Activated naive CD4-positive, alpha-beta T cell treated with Interleukin-2 at 50 U/mL for 16 hours (primary cell): ENCODE results near the gene MED8.
"Not testable (repeated sequence)": the region's sequence is repeated elsewhere in the genome, so short reads cannot be mapped to it uniquely, and the experiment has no call there.

Source experiments
- DNase-seq: peaks from one replicate; pipeline ENCODE4 v3.0.0-alpha.2; 2020

Gene MED8

DNA sequence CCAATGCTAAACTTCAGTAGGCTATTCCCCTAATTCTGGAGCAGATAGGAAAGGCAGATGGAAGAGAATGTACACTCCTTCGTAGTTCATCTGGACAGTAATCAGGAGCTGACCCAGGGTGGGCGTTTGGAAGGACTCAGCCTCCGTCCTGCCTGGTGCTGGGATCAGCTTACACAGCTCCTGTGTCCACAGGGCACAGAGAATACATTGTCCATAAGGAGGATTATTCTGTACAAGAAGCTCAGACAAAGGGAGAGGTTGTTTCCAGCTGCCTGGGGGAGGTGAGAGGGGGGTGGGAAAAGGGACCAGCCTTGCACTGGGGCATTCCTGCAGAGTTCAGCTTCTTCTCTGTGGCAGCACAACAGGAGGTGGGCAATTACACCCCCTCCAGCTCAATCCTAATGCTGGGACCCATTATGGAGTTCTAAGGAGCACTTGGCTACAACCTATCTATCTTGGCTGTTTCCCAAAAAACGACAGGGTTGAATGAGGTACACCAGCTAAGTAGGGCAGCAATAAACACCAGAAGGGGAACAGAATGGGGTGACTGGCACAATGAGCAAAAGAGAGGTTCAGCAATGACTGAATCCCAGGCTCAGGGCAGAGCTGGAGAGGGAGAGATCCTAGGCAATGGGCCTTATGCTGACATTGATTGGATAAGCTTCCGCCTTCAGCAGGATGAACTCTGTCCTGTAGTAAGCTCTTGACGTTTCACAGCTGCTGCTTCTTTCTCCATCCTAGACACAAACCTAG, 7.4 kb downstream of the MED8 start:
- no peak for DNase-seq

DNA sequence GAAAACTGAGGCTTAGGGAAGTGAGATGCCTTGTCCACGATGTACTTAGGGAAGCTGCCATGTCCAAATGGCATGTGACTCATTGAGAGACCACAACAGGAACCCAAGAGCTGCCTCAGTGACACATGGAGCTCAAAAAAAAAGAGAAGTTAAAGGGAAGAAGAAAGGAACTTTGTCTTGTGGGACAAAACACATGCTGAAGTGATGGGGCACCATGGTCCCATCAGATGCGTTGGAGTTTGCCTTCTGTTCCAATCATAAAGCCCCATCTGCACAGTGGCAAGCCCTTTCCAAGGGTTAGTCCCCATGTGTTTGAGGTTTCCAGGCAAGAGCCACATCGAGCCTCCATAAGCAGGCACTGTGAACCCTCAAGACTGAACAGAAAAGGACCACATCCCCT, 8.0 kb downstream of the MED8 start:
- no peak for DNase-seq

DNA sequence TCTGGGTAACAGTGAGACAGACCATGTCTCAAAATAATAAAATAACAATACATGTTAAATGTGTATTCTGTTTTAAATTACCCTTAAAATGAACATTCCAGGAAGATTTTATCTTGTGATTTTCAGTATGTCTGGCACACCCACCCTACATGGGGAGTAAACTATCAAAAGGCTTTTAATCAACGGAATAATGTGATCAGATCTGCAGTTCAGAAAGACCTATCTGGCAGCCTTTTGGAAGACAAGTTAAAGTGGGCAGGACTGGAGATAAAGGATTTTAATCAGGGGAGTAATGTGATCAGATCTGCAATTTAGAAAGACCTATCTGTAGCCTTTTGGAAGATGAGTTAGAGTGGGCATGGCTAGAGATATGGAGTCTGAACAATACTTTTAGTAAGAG, 10.1 kb downstream of the MED8 start:
- no peak for DNase-seq

DNA sequence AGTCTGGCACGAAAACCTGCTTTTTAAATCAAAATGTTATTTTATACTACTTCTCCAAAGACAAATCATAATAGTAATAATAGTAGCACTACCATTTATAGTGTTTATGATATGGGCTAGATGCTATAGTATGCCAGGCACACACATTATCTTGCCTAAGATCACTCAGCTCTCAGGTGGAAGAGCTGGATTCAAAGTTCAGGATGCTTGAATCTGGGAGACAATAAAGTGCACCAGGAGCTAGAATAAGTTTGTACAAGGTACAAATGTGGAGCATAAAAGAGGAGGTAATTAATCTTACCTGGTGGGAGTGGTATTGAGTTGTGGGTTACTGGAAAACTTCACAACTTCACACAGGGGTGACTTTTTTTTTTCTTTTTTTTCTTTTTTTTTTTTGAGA, 11.8 kb downstream of the MED8 start:
- DNase-seq = no peak

DNA sequence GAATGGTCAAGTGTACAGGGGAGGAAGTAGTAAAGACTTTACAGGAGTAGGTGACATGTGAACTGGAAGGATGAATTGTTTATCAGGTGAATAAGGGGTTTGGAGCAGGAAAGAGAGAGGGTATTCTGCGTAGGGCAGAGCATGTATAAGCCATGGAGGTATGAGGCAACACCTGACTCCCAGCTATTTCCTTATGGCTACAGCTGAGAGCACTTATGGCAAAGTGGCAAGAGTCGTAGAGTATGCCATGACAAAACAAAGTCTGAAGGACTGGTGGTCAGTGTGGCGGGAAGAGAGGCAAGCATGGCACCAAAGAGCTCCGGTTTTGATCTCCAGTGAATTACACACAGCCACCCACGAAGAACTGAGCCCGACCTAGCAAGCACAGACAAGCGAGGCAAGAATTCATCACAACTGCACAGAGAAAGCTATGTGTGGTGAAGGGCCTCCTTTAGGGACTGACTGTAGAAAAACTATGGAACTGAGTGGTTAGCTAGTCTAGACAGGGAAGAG, 12.8 kb downstream of the MED8 start:
- DNase-seq = no peak

DNA sequence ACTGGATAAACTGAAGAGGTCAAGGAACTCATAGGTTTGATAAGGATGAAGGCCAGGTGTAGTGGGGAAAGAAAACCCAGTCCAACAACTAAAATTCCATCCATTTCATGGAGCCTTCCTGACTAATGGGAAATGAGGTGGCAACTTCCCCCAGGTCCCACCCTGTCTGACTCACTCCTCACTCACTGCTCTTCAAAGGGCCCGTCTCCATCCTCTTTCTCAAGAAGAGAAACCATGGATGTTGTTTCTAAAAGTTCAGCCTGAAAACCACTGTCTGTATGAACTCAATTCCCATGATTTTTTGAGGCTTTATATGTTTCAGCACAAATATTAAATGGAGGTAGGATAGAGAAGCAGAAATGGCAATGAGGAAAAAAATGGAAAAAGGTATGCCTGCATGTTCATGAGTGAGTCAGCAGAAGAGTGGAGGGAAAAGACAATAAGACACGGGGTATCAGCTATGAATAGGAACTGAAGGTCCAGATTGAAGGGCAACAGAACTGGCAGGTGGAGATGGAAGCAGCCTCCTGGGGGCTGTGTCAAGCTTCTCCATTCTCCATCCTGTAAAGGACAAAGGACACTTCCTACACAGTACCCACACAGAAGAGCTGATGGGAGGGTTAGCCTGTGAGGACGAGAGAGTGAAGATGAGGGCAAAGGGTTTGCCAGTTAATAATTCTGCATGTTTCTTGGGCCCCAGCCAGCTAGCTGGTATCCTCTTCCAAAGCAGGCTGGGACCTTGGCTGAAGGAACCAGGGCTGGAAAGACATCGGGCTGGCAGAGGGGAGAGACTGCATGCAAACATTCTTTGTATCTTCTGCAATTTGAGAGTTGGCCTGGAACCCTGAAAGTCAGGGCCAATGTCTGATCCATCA, 16.3 kb downstream of the MED8 start:
- DNase-seq = no peak

- no peak for DNase-seq
Observed at GRCh38 chr1:43372172-43372571, 17.4 kb downstream of the MED8 start.

GRCh38 chr1:43370564-43370963, 19.0 kb downstream of the MED8 start:
- no peak for DNase-seq

DNA sequence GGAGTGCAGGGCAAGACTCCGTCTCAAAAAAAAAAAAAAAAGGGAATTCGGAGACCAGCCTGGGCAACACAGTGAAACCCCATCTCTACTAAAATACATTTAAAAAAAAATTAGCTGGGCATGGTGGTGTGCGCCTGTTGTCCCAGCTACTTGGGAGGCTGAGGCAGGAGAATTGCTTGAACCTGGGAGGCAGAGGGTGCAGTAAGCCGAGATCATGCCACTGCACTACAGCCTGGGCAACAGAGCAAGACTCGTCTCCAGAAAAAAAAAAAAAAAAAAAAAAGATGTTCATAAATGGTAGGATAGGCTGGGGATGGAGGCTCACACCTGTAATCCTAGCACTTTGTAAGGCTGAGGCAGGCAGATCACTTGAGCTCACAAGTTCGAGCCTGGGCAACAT, 19.8 kb downstream of the MED8 start:
- not testable (repeated sequence) for DNase-seq

GRCh38 chr1:43368646-43369020, 21.0 kb downstream of the MED8 start:
- no peak for DNase-seq

GRCh38 chr1:43367904-43368645, 21.5 kb downstream of the MED8 start, which contains the start of gene ELOVL1:
TSS of gene ELOVL1 (minus strand) at chr1:43368011. CDS start at chr1:43365609, 2,402 bp downstream.
- DNase-seq = peak; percentile 89

- DNase-seq = peak; percentile 58
Observed at GRCh38 chr1:43367026-43367903, 22.3 kb downstream of the MED8 start.

GRCh38 chr1:43366601-43367025, 23.0 kb downstream of the MED8 start:
- DNase-seq = no peak

GRCh38 chr1:43366179-43366578, 23.4 kb downstream of the MED8 start:
- no peak for DNase-seq

DNA sequence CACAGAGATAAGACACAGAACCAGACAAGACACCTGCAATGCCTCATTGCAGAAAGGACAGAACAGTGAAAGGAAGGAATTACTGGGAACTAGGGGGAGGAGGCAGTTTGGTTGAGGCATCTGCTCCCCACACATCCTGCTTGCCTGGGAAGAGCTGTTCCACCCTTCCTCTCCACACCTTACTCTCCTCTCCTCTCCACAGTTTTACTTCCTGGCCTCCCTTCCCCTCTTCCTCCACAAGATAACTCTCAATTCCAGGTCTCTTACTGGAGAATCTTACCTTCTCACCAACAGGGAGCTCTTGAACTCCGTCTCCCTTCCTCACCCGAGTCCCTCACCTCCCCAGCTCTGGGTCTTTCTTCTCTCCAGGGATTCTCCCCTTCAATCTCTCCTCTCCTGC, 23.9 kb downstream of the MED8 start:
- no peak for DNase-seq

DNA sequence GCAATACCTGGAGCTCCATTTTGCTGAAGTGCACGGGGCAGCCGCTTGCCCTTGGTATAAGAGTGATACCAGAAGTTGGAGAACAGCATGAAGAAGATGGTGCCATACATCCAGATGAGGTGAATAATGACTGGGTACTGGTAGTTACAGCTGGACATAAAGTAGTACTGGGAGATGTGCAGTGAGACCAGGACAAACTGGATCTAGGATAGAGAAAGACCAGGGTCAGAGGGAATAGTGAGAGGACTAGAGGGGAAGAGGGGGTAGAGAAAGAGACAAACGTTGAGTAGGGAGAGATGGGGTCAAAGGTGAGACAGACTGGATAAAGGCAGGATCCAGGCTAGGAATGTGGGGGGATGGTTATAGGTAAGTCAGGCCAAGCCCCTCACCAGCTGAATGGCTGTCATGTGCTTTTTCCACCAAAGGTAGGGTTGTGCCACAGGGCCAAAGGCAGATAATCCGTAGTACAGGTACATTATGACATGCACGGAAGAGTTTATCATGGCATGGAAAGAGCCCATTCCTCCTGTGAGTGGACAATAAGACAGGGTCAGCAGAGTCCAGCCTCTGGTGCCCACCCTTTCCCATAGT, 25.6 kb downstream of the MED8 start:
- no peak for DNase-seq

DNA sequence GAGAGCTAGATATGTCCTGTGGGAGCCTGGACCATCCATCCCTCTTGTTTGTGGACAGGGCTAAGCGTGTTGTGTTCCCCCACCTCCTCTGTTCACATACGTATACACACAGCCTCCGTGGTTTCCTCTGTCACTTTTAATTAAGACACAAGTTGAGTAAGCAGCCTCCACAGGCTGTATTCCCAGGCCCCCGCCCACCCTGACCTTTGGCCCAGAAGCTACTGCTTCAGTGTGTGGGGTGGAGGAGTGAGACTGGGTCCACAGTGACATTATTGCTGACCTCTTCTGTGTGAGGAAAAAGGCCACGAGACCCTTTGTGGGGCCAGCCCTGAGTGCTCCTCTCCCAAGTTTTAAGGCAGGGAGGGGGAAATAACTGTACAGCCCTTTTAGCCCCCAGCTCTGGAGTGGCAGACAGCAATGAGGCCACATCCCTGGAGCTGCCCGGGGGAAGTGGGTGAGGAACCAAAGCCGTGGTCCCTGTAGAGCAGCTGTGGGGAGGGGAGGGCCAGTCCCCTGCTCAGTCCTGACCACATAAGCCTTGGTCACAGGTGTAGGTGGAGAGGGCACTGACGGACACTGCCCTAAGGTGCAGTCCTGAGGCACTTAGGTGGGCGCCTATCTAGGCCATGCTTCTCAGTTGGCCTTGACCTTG, 26.2 kb downstream of the MED8 start:
- no peak for DNase-seq

DNA sequence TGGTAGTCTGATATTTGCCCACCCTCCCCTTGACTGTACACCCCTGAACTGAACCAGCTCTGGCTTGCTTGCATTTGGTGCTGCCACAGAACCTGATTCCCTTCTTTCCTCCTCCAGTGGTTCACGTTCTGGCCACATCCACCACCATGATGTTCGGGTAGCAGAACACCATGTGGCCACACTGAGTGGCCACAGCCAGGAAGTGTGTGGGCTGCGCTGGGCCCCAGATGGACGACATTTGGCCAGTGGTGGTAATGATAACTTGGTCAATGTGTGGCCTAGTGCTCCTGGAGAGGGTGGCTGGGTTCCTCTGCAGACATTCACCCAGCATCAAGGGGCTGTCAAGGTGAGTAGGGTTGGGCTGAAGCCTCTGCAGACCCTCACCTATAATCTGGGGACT, 29.0 kb downstream of the MED8 start:
- DNase-seq = no peak

DNA sequence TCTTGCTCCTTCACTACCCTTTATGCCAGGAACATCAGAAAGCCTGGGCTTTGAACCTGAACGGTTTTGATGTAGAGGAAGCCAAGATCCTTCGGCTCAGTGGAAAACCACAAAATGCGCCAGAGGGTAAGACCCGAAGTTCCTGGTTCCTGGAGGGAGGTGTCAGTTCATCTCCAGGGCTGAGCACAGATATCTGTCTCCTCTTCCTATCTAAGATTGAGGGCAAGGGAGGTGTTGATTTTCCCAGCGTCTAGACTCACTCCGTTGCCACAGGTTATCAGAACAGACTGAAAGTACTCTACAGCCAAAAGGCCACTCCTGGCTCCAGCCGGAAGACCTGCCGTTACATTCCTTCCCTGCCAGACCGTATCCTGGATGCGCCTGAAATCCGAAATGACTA, 29.9 kb downstream of the MED8 start:
- DNase-seq = no peak

GRCh38 chr1:43358746-43359693, 30.6 kb downstream of the MED8 start, which contains the start of gene CDC20:
TSS of gene CDC20 (plus strand) at chr1:43358981. CDS start at chr1:43359216, 235 bp downstream.
- DNase-seq = peak; percentile 99
